IMR-90 (cell line): ENCODE measurements around the gene GMPR. TPM values are rescaled to one million over a fixed set of nuclear protein-coding genes. Genes with fewer than 3 reads are reported as not detected.

Source experiments
- ATAC-seq: fragments of 200-7000 bp; cut with Tn5 transposase; 2 replicates; pipeline ENCODE4 v1.9.1; 2020; ENCODE audit warnings: low read depth, mild to moderate bottlenecking, moderate library complexity
- BruUV-seq: library from RNA; stranded (reverse); fragments of 400-500 nt; replicated peaks from 2 replicates; lab custom pipeline; 2021; lab: Mats Ljungman, UMichigan
- CTCF ChIA-PET: fragments of 300-600 bp; formaldehyde crosslinking; extraction: SDS; loops from one replicate; lab custom pipeline; 2021; ENCODE audit warnings: antibody characterized with exemption; lab: Yijun Ruan, JAX
- POLR2A ChIA-PET: fragments of 300-600 bp; sonication (Branson Sonifier 250); formaldehyde crosslinking; loops from one replicate; lab custom pipeline; 2022; ENCODE audit warnings: antibody characterized with exemption; ENCODE audit not compliant: unreplicated experiment; lab: Charles Lee
- DNase-seq: peaks from one replicate; pipeline ENCODE4 v3.0.0; 2013
- H2AFZ ChIP-seq: replicated peaks from 2 replicates; pipeline ENCODE3; 2013; ENCODE audit warnings: low read length, mild to moderate bottlenecking; ENCODE audit not compliant: poor library complexity
- H2AK5ac ChIP-seq: 2 replicates; pipeline ENCODE4 v1.6.1; 2013; ENCODE audit warnings: low read depth, low read length, inconsistent platforms
- H2AK9ac ChIP-seq: replicated peaks from 2 replicates; pipeline ENCODE3; 2013; ENCODE audit warnings: mild to moderate bottlenecking, low read depth, low read length, moderate library complexity; ENCODE audit not compliant: poor library complexity
- H2BK120ac ChIP-seq: 2 replicates; pipeline ENCODE4 v1.6.1; 2013; ENCODE audit warnings: low read depth, low read length, inconsistent platforms
- H2BK15ac ChIP-seq: 3 replicates; pipeline ENCODE4 v1.6.1; 2013; ENCODE audit warnings: low read depth, low read length, inconsistent platforms
- H2BK20ac ChIP-seq: 2 replicates; pipeline ENCODE4 v1.6.1; 2013; ENCODE audit warnings: low read depth, mild to moderate bottlenecking, inconsistent platforms, low read length, moderate library complexity
- H2BK5ac ChIP-seq: 2 replicates; pipeline ENCODE4 v1.6.1; 2013; ENCODE audit warnings: mild to moderate bottlenecking, low read depth, low read length, inconsistent platforms; ENCODE audit not compliant: poor library complexity, severe bottlenecking
- H3K14ac ChIP-seq: replicated peaks from 2 replicates; pipeline ENCODE4 v1.6.1; 2013; ENCODE audit warnings: low read depth, low read length, inconsistent platforms
- H3K18ac ChIP-seq: 2 replicates; pipeline ENCODE4 v1.6.1; 2013; ENCODE audit warnings: low read depth, low read length, control low read depth
- H3K23ac ChIP-seq: 2 replicates; pipeline ENCODE4 v1.6.1; 2013; ENCODE audit warnings: low read depth, low read length, inconsistent platforms
- H3K27ac ChIP-seq: 2 replicates; pipeline ENCODE4 v1.5.1; 2013; ENCODE audit warnings: mild to moderate bottlenecking, control low read depth, low read length; ENCODE audit not compliant: insufficient read depth
- H3K27me3 ChIP-seq: 2 replicates; pipeline ENCODE4 v1.6.1; 2013; ENCODE audit warnings: low read length; ENCODE audit not compliant: control insufficient read depth, insufficient read depth
- H3K36me3 ChIP-seq: 2 replicates; pipeline ENCODE4 v1.6.1; 2013; ENCODE audit warnings: low read length, mixed read lengths; ENCODE audit not compliant: control insufficient read depth, insufficient read depth
- H3K4ac ChIP-seq: 2 replicates; pipeline ENCODE4 v1.6.1; 2013; ENCODE audit warnings: low read depth, low read length, inconsistent platforms
- H3K4me1 ChIP-seq: 2 replicates; pipeline ENCODE4 v1.6.1; 2013; ENCODE audit warnings: low read length, mixed read lengths; ENCODE audit not compliant: control insufficient read depth, insufficient read depth
- H3K4me2 ChIP-seq: 2 replicates; pipeline ENCODE4 v1.6.1; 2013; ENCODE audit warnings: low read depth, mild to moderate bottlenecking, control low read depth, low read length, moderate library complexity
- H3K4me3 ChIP-seq: 2 replicates; pipeline ENCODE4 v1.5.1; 2013; ENCODE audit warnings: low read depth, mild to moderate bottlenecking, control low read depth, low read length, moderate library complexity; ENCODE audit not compliant: insufficient read depth
- H3K56ac ChIP-seq: 2 replicates; pipeline ENCODE4 v1.6.1; 2013; ENCODE audit warnings: low read length, inconsistent platforms; ENCODE audit not compliant: insufficient read depth; ENCODE audit errors: extremely low read depth
- H3K79me1 ChIP-seq, 2 experiments: 2 replicates each; pipeline ENCODE4 v1.6.1; 2013; ENCODE audit warnings: low read length in 2 of 2, inconsistent platforms in 1 of 2, low read depth in 1 of 2
- H3K9ac ChIP-seq: 2 replicates; pipeline ENCODE4 v1.6.1; 2013; ENCODE audit warnings: low read depth, low read length, control low read depth
- H3K9me1 ChIP-seq: 2 replicates; pipeline ENCODE4 v1.6.1; 2013; ENCODE audit warnings: low read length, inconsistent platforms; ENCODE audit not compliant: insufficient read depth
- H3K9me3 ChIP-seq: 2 replicates; pipeline ENCODE4 v1.6.1; 2013; ENCODE audit warnings: low read length; ENCODE audit not compliant: control insufficient read depth, insufficient read depth
- H4K20me1 ChIP-seq: 2 replicates; pipeline ENCODE4 v1.6.1; 2013; ENCODE audit warnings: low read length, inconsistent platforms; ENCODE audit not compliant: insufficient read depth
- H4K5ac ChIP-seq: 2 replicates; pipeline ENCODE4 v1.6.1; 2013; ENCODE audit warnings: mild to moderate bottlenecking, low read depth, low read length, control low read depth
- H4K8ac ChIP-seq, 2 experiments: 2 replicates each; pipeline ENCODE4 v1.6.1; 2013; ENCODE audit warnings: low read depth in 2 of 2, low read length in 2 of 2, control low read depth in 1 of 2, inconsistent platforms in 1 of 2
- H4K91ac ChIP-seq: 2 replicates; pipeline ENCODE4 v1.6.1; 2013; ENCODE audit warnings: low read depth, low read length, inconsistent platforms; ENCODE audit not compliant: insufficient read depth
- BHLHE40 ChIP-seq: fragments of 150-350 bp; IDR thresholded peaks from 2 replicates; pipeline ENCODE4 v1.6.1; 2016; ENCODE audit warnings: mild to moderate bottlenecking, low read depth, low read length
- CEBPB ChIP-seq: IDR thresholded peaks from 2 replicates; pipeline ENCODE4 v1.6.1; 2012; ENCODE audit warnings: low read depth, low read length, improper control_type of control experiment
- CHD1 ChIP-seq: IDR thresholded peaks from 2 replicates; pipeline ENCODE4 v1.6.1; 2012; ENCODE audit warnings: low read depth, low read length, improper control_type of control experiment
- ELK1 ChIP-seq: fragments of 150-350 bp; IDR thresholded peaks from 2 replicates; pipeline ENCODE4 v1.6.1; 2016; ENCODE audit warnings: low read depth, mild to moderate bottlenecking, low read length, moderate library complexity, borderline replicate concordance
- FOS ChIP-seq: fragments of 150-350 bp; IDR thresholded peaks from 2 replicates; pipeline ENCODE4 v1.6.1; 2016; ENCODE audit warnings: low read depth, low read length
- MAFK ChIP-seq: IDR thresholded peaks from 2 replicates; pipeline ENCODE4 v1.6.1; 2012; ENCODE audit warnings: low read depth, low read length, improper control_type of control experiment
- MAZ ChIP-seq: IDR thresholded peaks from 2 replicates; pipeline ENCODE4 v1.6.1; 2012; ENCODE audit warnings: low read depth, mild to moderate bottlenecking, low read length, improper control_type of control experiment, moderate library complexity, borderline replicate concordance
- MXI1 ChIP-seq: IDR thresholded peaks from 2 replicates; pipeline ENCODE4 v1.6.1; 2012; ENCODE audit warnings: low read depth, mild to moderate bottlenecking, low read length, moderate library complexity, borderline replicate concordance
- NFE2L2 ChIP-seq: fragments of 150-350 bp; IDR thresholded peaks from 2 replicates; pipeline ENCODE4 v1.6.1; 2016; ENCODE audit warnings: low read depth, mild to moderate bottlenecking, low read length
- POLR2A ChIP-seq: IDR thresholded peaks from 2 replicates; pipeline ENCODE4 v1.6.1; 2012; ENCODE audit warnings: mild to moderate bottlenecking, low read depth, low read length
- RAD21 ChIP-seq: IDR thresholded peaks from 2 replicates; pipeline ENCODE4 v1.6.1; 2012; ENCODE audit warnings: low read length, improper control_type of control experiment
- RCOR1 ChIP-seq: IDR thresholded peaks from 2 replicates; pipeline ENCODE4 v1.6.1; 2012; ENCODE audit warnings: mild to moderate bottlenecking, low read length, improper control_type of control experiment; ENCODE audit not compliant: insufficient replicate concordance
- RFX5 ChIP-seq: IDR thresholded peaks from 2 replicates; pipeline ENCODE4 v1.8.0; 2012; ENCODE audit warnings: low read depth, mild to moderate bottlenecking, low read length, moderate library complexity
- SMC3 ChIP-seq: fragments of 150-350 bp; IDR thresholded peaks from 2 replicates; pipeline ENCODE4 v1.6.1; 2016; ENCODE audit warnings: low read depth, mild to moderate bottlenecking, antibody characterized with exemption, low read length, moderate library complexity
- WGBS, 2 experiments: methylation state at CpG; one replicate each; pipeline versions ENCODE4 v1.1.5 to v1.1.7; 2013; ENCODE audit warnings: missing lambda C conversion rate in 2 of 2; ENCODE audit not compliant: insufficient read length in 1 of 2; ENCODE audit errors: extremely low coverage in 2 of 2; 5-methylcytosine and 5-hydroxymethylcytosine counted together
- dilution Hi-C: fragments of 300-500 bp; cut with HindIII; formaldehyde crosslinking; loops from one replicate; pipeline ENCODE4 v1.14.3; 2018; ENCODE audit warnings: low sequenced_read_pairs; ENCODE audit not compliant: unreplicated experiment
- in situ Hi-C: fragments of 300-500 bp; cut with MboI; formaldehyde crosslinking; loops from 3 replicates; pipeline ENCODE4 v1.14.3; 2019; ENCODE audit warnings: low sequenced_read_pairs, inconsistent platforms, mixed read lengths
- intact Hi-C: fragments of 100-400 bp; cut with micrococcal nuclease; formaldehyde crosslinking; loops from 2 replicates; pipeline ENCODE4 v1.10.0; 2022
- polyA plus RNA-seq, 3 experiments: library from polyadenylated mRNA; depleted of rRNA; stranded (reverse); fragments of >200 nt; gene quantifications; 2 replicates each; pipeline ENCODE4 v1.2.3, GENCODE V29; 2012; ENCODE audit warnings: low replicate concordance in 1 of 3
- total RNA-seq: library from RNA; depleted of rRNA; stranded (reverse); fragments of >200 nt; gene quantifications from 2 replicates; pipeline ENCODE4 v1.2.3, GENCODE V29; 2012
- TF ChIP-seq, protein P1 (sequence below): fragments of 150-350 bp; IDR thresholded peaks from 2 replicates; pipeline ENCODE4 v1.6.1; 2017; ENCODE audit warnings: mild to moderate bottlenecking, antibody characterized with exemption, low read length, low read depth
- TF ChIP-seq, protein P2 (sequence below): conservative IDR thresholded peaks from 2 replicates; pipeline ENCODE4 v1.5.1; 2012; ENCODE audit warnings: mild to moderate bottlenecking, low read depth, low read length, improper control_type of control experiment

GMPR gene
- total and polyA plus RNA-seq, 2 of the 4 experiments (the other 2 are of a cell fraction) = 6.3 to 8.6 TPM

- peak overlapping the region; percentile 8; the same call in 1 of the 2 replicates for H3K4ac ChIP-seq
- no peak overlapping the region for H3K18ac ChIP-seq
- H3K79me1 ChIP-seq = no peaks in the 10 kb centered on the region
- WGBS, 2 experiments = no CpG with 5 or more reads among the region's 5 CpGs
- dilution Hi-C loops (no loop called here), in situ Hi-C loops (no loop called here), intact Hi-C loops (loop anchor here (1.0 kb wide), 1 partner anchor 34 kb away; no protein-coding TSS in a partner anchor)
- H3K4me3 ChIP-seq = no peak overlapping the region
- H2BK15ac ChIP-seq = no peak overlapping the region; the same call in 2 of the 3 replicates
- H2BK120ac ChIP-seq = no peak overlapping the region
- H3K36me3 ChIP-seq = no peaks in the 10 kb centered on the region
- no peaks in the 10 kb centered on the region for H3K9me3 ChIP-seq
- no peak overlapping the region for H3K56ac ChIP-seq
- ChIA-PET CTCF (no interaction called here), POLR2A (no interaction called here)
- no peak overlapping the region for H2AFZ ChIP-seq
- no peak overlapping the region for H2BK5ac ChIP-seq
- peaks cover 9% of the 10 kb centered on the region; the same call in 1 of the 2 replicates for H4K20me1 ChIP-seq
- no peak overlapping the region for H2BK20ac ChIP-seq
- no peak for TF ChIP-seq SMC3
- TF ChIP-seq MXI1 = no peak
- TF ChIP-seq NFE2L2 = no peak
- TF ChIP-seq, protein P1, sequence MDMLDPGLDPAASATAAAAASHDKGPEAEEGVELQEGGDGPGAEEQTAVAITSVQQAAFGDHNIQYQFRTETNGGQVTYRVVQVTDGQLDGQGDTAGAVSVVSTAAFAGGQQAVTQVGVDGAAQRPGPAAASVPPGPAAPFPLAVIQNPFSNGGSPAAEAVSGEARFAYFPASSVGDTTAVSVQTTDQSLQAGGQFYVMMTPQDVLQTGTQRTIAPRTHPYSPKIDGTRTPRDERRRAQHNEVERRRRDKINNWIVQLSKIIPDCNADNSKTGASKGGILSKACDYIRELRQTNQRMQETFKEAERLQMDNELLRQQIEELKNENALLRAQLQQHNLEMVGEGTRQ = no peak
- TF ChIP-seq RAD21 = no peak
- no peak for TF ChIP-seq RFX5
- TF ChIP-seq POLR2A = no peak
- TF ChIP-seq, protein P2, sequence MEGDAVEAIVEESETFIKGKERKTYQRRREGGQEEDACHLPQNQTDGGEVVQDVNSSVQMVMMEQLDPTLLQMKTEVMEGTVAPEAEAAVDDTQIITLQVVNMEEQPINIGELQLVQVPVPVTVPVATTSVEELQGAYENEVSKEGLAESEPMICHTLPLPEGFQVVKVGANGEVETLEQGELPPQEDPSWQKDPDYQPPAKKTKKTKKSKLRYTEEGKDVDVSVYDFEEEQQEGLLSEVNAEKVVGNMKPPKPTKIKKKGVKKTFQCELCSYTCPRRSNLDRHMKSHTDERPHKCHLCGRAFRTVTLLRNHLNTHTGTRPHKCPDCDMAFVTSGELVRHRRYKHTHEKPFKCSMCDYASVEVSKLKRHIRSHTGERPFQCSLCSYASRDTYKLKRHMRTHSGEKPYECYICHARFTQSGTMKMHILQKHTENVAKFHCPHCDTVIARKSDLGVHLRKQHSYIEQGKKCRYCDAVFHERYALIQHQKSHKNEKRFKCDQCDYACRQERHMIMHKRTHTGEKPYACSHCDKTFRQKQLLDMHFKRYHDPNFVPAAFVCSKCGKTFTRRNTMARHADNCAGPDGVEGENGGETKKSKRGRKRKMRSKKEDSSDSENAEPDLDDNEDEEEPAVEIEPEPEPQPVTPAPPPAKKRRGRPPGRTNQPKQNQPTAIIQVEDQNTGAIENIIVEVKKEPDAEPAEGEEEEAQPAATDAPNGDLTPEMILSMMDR = no peak
- TF ChIP-seq FOS = no peak
- no peak for TF ChIP-seq MAFK
- no peak for TF ChIP-seq BHLHE40
- TF ChIP-seq CHD1 = no peak
- no peak for TF ChIP-seq CEBPB
- no peak for TF ChIP-seq MAZ
- no peak for TF ChIP-seq RCOR1
- TF ChIP-seq ELK1 = no peak
- no peak overlapping the region for H4K91ac ChIP-seq
- no peak overlapping the region for H4K8ac ChIP-seq
- H2AK5ac ChIP-seq = no peak overlapping the region
- ATAC-seq (no peak), DNase-seq (no peak)
- no peak overlapping the region for H3K27ac ChIP-seq
- no peak overlapping the region for H3K23ac ChIP-seq
- 0 out of 2 replicates have a peak overlapping the region, but pooled peaks have one; percentile 14 for H3K14ac ChIP-seq
- H3K9me1 ChIP-seq = peaks cover 5% of the 10 kb centered on the region; the same call in 1 of the 2 replicates
- H3K27me3 ChIP-seq = no peaks in the 10 kb centered on the region
- no peak overlapping the region for H3K9ac ChIP-seq
- no TSS peak for BruUV-seq
- H3K4me1 ChIP-seq = peaks cover 18% of the 10 kb centered on the region
- no peak overlapping the region for H2AK9ac ChIP-seq
- no peak overlapping the region for H3K4me2 ChIP-seq
- no peak overlapping the region for H4K5ac ChIP-seq
These were observed 5.3 kb downstream of the GMPR start for GRCh38 chr6:16243664-16244063.
